Activated CD4-positive, alpha-beta T cell treated with anti-CD3 and anti-CD28 coated beads, Interleukin-2, amount 10 ng/mL, durations not matched to agents 7 days and 5 days (primary cell): ENCODE data around the gene ANKS1A. TPM values are rescaled to one million over a fixed set of nuclear protein-coding genes. Genes with fewer than 3 reads are reported as not detected.
"Not testable (repeated sequence)": the region's sequence is repeated elsewhere in the genome, so short reads cannot be mapped to it uniquely, and the experiment has no call there.

Experiments
- CTCF ChIA-PET: fragments of 350-600 bp; sonication (Branson Sonifier 250); formaldehyde crosslinking; loops from one replicate; lab custom pipeline; 2021; ENCODE audit warnings: antibody characterized with exemption; lab: Charles Lee
- POLR2A ChIA-PET: fragments of 350-600 bp; sonication (Branson Sonifier 250); formaldehyde crosslinking; loops from one replicate; lab custom pipeline; 2021; ENCODE audit warnings: antibody characterized with exemption; lab: Charles Lee
- DNase-seq: peaks from one replicate; pipeline ENCODE4 v3.0.0-alpha.2; 2020
- H3K27ac Mint-ChIP-seq: one replicate; pipeline ENCODE4 v1.8.0; 2021; ENCODE audit warnings: mild to moderate bottlenecking, moderate library complexity, mixed read lengths
- H3K27me3 Mint-ChIP-seq: one replicate; pipeline ENCODE4 v1.8.0; 2021; ENCODE audit warnings: mixed read lengths
- H3K36me3 Mint-ChIP-seq: one replicate; pipeline ENCODE4 v1.8.0; 2021; ENCODE audit warnings: low read depth, mixed read lengths
- H3K4me1 Mint-ChIP-seq: one replicate; pipeline ENCODE4 v1.8.0; 2021; ENCODE audit warnings: mixed read lengths
- H3K4me3 Mint-ChIP-seq: one replicate; pipeline ENCODE4 v1.8.0; 2021; ENCODE audit warnings: mild to moderate bottlenecking, moderate library complexity, mixed read lengths
- H3K9me3 Mint-ChIP-seq: one replicate; pipeline ENCODE4 v1.8.0; 2021; ENCODE audit warnings: mixed read lengths
- total RNA-seq, 2 experiments: library from RNA; stranded (reverse); gene quantifications; one replicate each; pipeline ENCODE4 v1.2.3, GENCODE V29; 2021

ANKS1A gene
- total RNA-seq, 2 experiments from 2014 or later = 8.4 to 8.8 TPM

DNA sequence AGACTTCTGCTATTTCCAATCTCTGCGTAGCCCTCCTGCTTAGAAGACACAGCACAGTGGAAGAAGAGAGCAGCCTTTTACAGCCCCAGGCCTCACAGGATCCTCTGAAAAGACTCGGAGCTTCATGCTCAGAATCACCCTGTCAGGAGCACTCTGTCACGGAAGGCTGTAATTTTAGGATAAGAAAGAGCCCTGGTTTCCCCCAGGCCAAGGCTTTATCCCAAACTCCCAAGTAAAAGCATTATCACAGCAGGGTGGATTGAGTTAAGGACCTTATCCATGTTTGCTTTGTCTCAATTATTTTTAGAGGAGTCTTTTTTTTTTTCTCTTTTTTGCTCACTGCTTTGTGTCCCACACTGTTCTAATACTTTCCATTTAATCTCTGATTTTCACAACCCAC lies 39.2 kb downstream of the ANKS1A start:
- Mint-ChIP-seq H3K27me3 (peaks cover 9% of the 10 kb centered on the region), H3K9me3 (no peaks in the 10 kb centered on the region), H3K4me1 (no peaks in the 10 kb centered on the region), H3K36me3 (no peaks in the 10 kb centered on the region), H3K27ac (no peak overlapping the region), H3K4me3 (no peak overlapping the region)
- ChIA-PET CTCF (no interaction called here), POLR2A (no interaction called here)
- no peak for DNase-seq

DNA sequence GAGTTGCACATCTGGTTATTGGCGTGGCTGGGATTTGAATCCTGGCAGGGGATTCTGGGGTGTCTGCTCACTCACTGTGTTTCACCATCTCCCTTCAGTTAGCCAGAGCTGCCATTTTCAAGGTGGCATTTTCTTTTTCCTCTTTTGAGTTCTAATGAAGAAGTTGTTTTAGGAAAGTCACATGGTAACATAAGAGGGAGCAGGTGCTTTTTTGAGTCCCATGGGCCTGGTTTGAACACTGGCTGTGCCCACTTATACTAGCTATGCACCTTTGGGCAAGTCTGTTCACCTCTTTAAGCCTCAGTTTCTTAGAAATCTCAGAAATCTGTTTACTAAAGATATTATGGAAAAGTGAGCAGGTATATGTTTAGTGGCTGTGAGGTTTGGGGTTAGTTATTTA lies 39.6 kb downstream of the ANKS1A start:
- no peak for DNase-seq
- Mint-ChIP-seq H3K4me1 (no peaks in the 10 kb centered on the region), H3K4me3 (no peak overlapping the region), H3K9me3 (no peaks in the 10 kb centered on the region), H3K36me3 (no peaks in the 10 kb centered on the region), H3K27me3 (peaks cover 9% of the 10 kb centered on the region), H3K27ac (no peak overlapping the region)
- ChIA-PET POLR2A (no interaction called here), CTCF (no interaction called here)

DNA sequence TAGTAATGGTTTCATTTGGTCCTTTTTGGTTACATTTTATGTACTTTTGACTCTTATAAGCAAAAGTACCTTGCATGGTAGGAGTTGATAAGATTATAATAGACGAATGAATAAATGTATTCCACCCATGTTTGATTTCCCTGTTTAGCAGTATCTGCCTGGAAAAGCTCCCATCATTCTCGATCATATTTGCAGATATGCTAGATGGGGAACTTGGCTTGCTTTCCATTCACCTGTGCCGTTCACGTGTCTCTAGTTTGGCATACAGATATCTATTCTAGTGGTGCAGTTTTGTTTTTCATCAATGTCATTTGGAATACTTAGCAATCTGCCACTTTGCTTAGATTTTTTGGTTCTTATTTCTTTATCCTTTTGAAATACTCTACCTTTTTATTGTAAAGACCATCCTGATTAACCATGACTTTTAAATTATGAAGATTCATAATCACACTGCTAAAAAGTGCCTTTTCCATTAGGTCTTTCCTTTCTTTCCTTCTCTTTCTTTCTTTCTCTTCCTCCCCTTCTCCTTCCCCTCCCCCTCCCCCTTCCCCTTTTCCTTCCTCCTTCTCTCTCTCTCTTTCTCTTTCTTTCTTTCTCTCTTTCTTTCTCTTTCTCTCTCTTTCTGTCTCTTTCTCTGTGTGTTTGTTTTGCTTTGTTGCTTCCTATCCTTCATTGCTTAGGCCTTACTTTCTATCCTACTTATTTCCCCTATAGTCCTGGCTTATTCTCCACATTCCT lies 40.4 kb downstream of the ANKS1A start:
- CTCF ChIA-PET = no interaction called here
- Mint-ChIP-seq H3K27me3 (peaks cover 9% of the 10 kb centered on the region), H3K36me3 (no peaks in the 10 kb centered on the region), H3K9me3 (no peaks in the 10 kb centered on the region), H3K27ac (no peak overlapping the region), H3K4me1 (no peaks in the 10 kb centered on the region), H3K4me3 (no peak overlapping the region)
- POLR2A ChIA-PET = no interaction called here
- no peak for DNase-seq

DNA sequence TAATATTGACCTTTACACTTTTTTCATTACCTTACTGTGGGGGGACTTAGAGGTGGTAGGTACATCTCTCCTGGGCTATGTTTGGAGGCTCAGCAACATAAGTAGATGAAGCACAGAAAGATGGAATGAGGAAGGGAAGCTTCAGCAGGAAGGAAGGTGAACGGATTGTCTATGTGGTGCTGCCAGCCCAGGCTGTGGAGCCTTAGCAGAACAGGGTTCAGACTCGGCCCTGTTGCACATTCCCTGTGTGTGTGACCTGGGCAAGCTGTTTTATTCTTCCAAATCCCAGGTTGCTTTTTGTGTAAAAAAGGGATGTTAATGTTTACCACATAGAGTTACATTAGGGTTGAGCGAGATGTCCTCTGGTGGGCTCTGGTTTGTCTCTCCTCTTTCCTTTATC lies 41.2 kb downstream of the ANKS1A start:
- H3K27me3 Mint-ChIP-seq = peaks cover 7% of the 10 kb centered on the region
- H3K4me1 Mint-ChIP-seq = no peaks in the 10 kb centered on the region
- ChIA-PET POLR2A (no interaction called here), CTCF (no interaction called here)
- H3K36me3 Mint-ChIP-seq = no peaks in the 10 kb centered on the region
- H3K9me3 Mint-ChIP-seq = no peaks in the 10 kb centered on the region
- DNase-seq = no peak
- H3K4me3 Mint-ChIP-seq = no peak overlapping the region
- H3K27ac Mint-ChIP-seq = no peak overlapping the region

DNA sequence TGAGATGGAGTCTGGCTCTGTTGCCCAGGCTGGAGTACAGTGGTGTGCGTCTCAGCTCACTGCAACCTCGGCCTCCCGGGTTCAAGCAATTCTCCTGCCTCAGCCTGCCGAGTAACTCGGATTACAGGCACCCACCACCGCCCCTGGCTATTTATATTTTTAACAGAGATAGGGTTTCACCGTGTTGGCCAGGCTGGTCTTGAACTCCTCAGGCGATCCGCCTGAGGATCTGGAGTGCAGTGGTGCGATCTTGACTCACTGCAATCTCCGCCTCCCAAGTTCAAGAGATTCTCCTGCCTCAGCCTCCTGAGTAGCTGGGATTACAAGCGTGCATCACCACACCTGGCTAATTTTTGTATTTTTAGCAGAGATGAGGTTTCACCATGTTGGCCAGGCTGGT lies 43.1 kb downstream of the ANKS1A start:
- H3K4me1 Mint-ChIP-seq, H3K36me3 Mint-ChIP-seq, POLR2A ChIA-PET, H3K4me3 Mint-ChIP-seq, H3K27ac Mint-ChIP-seq, H3K9me3 Mint-ChIP-seq, H3K27me3 Mint-ChIP-seq, DNase-seq: not testable (repeated sequence)
- CTCF ChIA-PET = interaction anchor here (0.6 kb wide), 2 partner anchors 9 to 231 kb away, joined by 3 read pairs; no protein-coding TSS in a partner anchor

DNA sequence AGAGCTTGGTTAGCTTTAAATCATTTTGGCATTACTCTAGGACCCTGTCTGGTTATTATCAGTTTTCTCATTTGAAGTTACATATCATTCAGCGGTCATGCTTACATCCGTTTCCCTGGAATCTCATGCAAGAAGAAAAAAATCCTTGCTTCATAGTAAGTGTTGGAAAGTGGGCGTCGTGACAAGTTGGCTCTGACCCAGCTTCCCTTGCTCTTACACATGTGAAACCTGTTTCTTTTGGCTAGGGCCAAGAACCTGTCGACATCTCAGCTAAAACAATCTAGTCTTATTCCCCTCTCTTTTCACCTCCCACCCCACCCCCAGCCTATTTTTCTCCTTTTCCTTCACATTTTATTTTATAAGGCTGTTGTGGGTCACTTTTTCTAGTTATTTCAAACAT lies 45.5 kb downstream of the ANKS1A start:
- ChIA-PET POLR2A (no interaction called here), CTCF (interaction anchor here (0.8 kb wide), 1 partner anchor 9 kb away, joined by 4 read pairs; no protein-coding TSS in a partner anchor)
- DNase-seq = no peak
- Mint-ChIP-seq H3K4me3 (no peak overlapping the region), H3K27me3 (no peaks in the 10 kb centered on the region), H3K27ac (no peak overlapping the region), H3K4me1 (no peaks in the 10 kb centered on the region), H3K36me3 (no peaks in the 10 kb centered on the region), H3K9me3 (no peaks in the 10 kb centered on the region)

DNA sequence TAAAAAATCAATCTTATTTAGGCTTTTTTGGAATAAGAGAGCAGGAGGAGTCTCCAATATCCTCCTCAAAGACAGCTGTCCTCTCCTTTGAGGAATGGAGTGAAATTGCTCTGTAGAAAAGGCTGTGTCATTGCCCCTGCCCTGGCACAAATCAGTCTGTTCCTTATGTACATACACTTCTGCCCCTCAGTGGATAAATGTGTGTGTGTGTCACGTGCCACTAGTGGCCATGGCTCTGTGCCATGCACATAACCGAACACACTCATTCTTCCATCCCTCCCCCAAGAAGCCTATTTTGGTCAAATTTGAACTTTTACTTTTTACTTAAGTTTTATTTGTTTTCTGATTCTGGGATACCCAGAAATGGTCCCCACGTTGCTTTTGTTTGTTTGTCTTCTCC lies 49.2 kb downstream of the ANKS1A start:
- Mint-ChIP-seq H3K9me3 (no peaks in the 10 kb centered on the region), H3K27me3 (no peaks in the 10 kb centered on the region), H3K36me3 (no peaks in the 10 kb centered on the region), H3K4me3 (no peak overlapping the region), H3K27ac (no peak overlapping the region), H3K4me1 (peaks cover 3% of the 10 kb centered on the region)
- no peak for DNase-seq
- POLR2A ChIA-PET = no interaction called here
- CTCF ChIA-PET = no interaction called here

DNA sequence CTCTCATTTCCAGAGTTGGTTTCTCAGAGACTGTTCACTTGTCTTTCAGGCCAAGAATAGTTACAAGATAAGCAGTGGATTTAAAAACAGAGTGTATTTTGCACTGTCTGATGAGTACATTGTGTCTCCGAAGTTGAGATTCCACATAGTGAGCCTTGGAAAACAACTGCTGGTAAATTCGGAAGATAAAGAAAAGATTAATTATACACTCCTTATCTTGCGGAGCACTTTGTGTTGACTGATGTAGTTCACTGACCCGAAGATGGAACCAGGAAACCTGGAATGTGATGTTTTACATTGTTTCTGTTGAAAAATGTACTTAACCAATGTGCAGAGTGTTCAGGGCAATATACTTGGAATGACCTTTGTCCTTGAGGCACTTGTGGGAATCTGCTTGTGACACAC lies 51.0 kb downstream of the ANKS1A start:
- no peak for DNase-seq
- ChIA-PET CTCF (no interaction called here), POLR2A (no interaction called here)
- no peaks in the 10 kb centered on the region for H3K36me3 Mint-ChIP-seq
- no peak overlapping the region for H3K4me3 Mint-ChIP-seq
- H3K27me3 Mint-ChIP-seq = no peaks in the 10 kb centered on the region
- H3K27ac Mint-ChIP-seq = no peak overlapping the region
- peaks cover 3% of the 10 kb centered on the region for H3K4me1 Mint-ChIP-seq
- H3K9me3 Mint-ChIP-seq = no peaks in the 10 kb centered on the region

DNA sequence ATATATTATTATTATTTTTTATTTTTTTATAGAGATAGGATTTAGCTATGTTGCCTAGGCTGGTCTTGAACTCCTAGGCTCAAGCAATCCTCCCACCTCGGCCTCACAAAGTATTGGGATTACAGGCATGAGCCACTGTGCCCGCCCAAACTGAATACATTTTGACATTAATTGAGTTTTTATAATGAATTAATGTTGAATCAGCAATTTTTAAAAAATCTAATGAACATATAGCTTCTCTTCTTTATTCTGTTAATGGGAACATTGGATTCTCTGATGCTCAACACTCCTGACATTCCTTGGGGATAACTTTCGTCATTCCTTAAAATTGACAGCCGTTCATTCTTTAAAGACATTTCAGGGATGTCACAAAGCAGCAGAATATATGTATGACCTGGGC lies 52.4 kb downstream of the ANKS1A start:
- POLR2A ChIA-PET = no interaction called here
- H3K4me3 Mint-ChIP-seq = no peak overlapping the region
- H3K27ac Mint-ChIP-seq = no peak overlapping the region
- no peaks in the 10 kb centered on the region for H3K9me3 Mint-ChIP-seq
- CTCF ChIA-PET = interaction anchor here (0.6 kb wide), 1 partner anchor 210 kb away, joined by 3 read pairs; no protein-coding TSS in a partner anchor
- no peaks in the 10 kb centered on the region for H3K36me3 Mint-ChIP-seq
- peaks cover 3% of the 10 kb centered on the region for H3K4me1 Mint-ChIP-seq
- DNase-seq = no peak
- H3K27me3 Mint-ChIP-seq = no peaks in the 10 kb centered on the region

DNA sequence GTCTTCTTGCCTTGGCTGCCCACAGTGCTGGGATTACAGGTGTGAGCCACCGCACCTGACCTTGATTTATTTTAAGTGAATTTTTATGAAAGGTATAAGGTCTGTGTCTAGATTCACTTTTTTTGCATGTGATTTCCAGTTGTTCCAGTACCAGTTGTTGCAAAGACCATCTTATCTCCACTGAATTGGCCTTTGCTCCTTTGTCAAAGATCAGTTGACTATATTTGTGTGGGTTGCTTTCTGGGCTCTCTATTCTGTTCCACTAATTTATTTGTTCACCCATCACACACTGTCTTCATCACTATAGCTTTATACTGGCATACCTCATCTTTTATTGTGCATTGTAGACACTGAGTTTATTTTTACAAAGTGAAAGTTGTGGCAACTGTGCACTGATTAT lies 56.3 kb downstream of the ANKS1A start:
- Mint-ChIP-seq H3K27me3 (no peaks in the 10 kb centered on the region), H3K27ac (no peak overlapping the region), H3K9me3 (no peaks in the 10 kb centered on the region), H3K4me3 (no peak overlapping the region), H3K4me1 (no peaks in the 10 kb centered on the region), H3K36me3 (no peaks in the 10 kb centered on the region)
- no peak for DNase-seq
- POLR2A ChIA-PET = no interaction called here
- CTCF ChIA-PET = no interaction called here

DNA sequence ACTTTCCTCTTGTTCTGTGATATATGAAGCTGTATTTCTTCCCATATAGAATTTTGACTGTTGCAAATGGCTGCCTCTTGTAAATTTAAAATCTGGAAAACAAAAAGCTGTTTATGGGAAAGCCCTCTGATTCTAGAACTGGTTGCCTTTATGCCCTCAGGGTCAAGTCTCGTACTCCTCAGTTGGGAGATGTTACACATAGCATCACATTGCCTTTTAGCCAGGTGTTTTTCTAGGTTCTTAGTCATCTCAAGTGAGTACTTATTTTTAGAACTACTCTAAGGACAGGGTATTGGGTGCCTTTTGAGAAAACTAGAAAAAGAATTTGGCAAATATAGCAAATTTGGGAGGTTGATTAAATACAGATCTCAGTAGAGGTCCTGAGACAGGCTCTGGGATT lies 58.5 kb downstream of the ANKS1A start:
- ChIA-PET CTCF (interaction anchor here (0.9 to 1.1 kb wide), 2 partner anchors 12 to 394 kb away, joined by 3 read pairs; no protein-coding TSS in a partner anchor), POLR2A (no interaction called here)
- H3K27me3 Mint-ChIP-seq = no peaks in the 10 kb centered on the region
- no peak overlapping the region for H3K27ac Mint-ChIP-seq
- no peak for DNase-seq
- H3K4me3 Mint-ChIP-seq = no peak overlapping the region
- no peaks in the 10 kb centered on the region for H3K36me3 Mint-ChIP-seq
- H3K4me1 Mint-ChIP-seq = no peaks in the 10 kb centered on the region
- H3K9me3 Mint-ChIP-seq = no peaks in the 10 kb centered on the region

DNA sequence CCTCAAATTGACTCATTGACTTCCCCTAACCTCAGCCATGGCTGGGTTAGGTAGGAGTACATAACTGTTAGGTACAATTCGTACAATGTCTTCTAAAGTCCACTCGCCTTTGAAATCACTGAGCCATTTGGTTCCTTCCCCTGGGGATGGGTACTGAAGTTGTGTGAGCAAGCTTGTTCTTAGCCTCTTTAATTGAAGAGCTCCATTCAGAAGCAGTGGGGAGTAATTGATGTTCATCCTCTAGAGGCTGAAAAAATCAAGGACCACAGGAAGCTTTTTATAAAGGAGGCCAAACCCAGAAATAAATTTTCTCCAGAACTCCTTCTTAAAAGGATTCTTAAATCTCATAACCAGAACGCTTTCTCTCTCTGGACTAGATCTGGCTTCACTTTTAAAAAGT lies 60.6 kb downstream of the ANKS1A start:
- no peak overlapping the region for H3K4me3 Mint-ChIP-seq
- CTCF ChIA-PET = interaction anchor here (0.6 to 1.5 kb wide), 5 partner anchors 10 to 111 kb away, joined by 3 read pairs; no protein-coding TSS in a partner anchor
- H3K9me3 Mint-ChIP-seq = no peaks in the 10 kb centered on the region
- H3K27ac Mint-ChIP-seq = no peak overlapping the region
- no peaks in the 10 kb centered on the region for H3K36me3 Mint-ChIP-seq
- POLR2A ChIA-PET = no interaction called here
- no peaks in the 10 kb centered on the region for H3K27me3 Mint-ChIP-seq
- DNase-seq = no peak
- H3K4me1 Mint-ChIP-seq = no peaks in the 10 kb centered on the region

DNA sequence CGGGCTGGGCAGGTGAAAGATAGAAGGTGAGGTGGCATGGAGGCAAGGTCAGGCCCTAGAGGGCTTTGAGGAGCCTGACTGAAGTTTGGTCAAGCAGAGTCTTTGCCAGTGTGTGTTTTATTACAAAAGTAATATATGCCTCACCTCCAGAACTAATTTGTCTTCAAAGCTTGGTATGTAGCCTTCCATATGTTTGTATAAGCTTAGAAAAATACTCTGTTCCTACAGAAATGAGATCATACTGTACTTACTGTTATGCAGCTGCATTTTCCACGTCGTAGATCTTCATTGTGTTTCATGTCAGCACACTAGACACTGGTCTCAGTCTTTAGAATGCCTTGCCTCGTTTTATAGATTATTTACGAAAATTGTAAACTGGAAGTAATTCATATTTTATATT lies 61.8 kb downstream of the ANKS1A start:
- Mint-ChIP-seq H3K27ac (no peak overlapping the region), H3K9me3 (no peaks in the 10 kb centered on the region), H3K4me1 (peaks cover 5% of the 10 kb centered on the region), H3K4me3 (no peak overlapping the region), H3K27me3 (no peaks in the 10 kb centered on the region), H3K36me3 (no peaks in the 10 kb centered on the region)
- ChIA-PET POLR2A (no interaction called here), CTCF (no interaction called here)
- DNase-seq = no peak

DNA sequence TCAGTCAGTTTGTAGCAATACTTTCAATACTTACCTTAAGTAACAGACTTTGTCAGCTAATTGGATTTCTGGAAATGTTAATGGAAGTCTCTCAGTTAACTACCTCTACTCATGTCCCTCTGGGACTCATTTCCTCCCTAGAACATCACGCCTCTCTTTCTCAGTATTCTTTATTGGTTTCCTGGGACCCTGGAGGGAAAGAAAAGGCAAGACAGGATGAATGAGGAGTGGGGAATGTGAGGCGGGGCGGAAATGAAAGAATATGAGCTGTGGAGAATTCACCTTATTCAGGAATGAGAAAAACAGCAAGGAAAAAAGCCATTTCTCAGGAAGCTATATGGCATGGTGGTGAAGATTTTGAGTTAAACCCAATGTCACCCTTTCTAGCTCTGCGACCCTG lies 62.7 kb downstream of the ANKS1A start:
- Mint-ChIP-seq H3K9me3 (no peaks in the 10 kb centered on the region), H3K27me3 (no peaks in the 10 kb centered on the region), H3K4me3 (no peak overlapping the region), H3K27ac (no peak overlapping the region), H3K4me1 (peaks cover 5% of the 10 kb centered on the region), H3K36me3 (no peaks in the 10 kb centered on the region)
- POLR2A ChIA-PET = no interaction called here
- CTCF ChIA-PET = interaction anchor here (0.6 kb wide), 1 partner anchor 668 kb away, joined by 3 read pairs; no protein-coding TSS in a partner anchor
- DNase-seq = no peak
